DOHH2 (cell line): ENCODE results near the gene PRKCH.

Experiments
- EZH2phosphoT487 ChIP-seq: fragments of 200-600 bp; sonication (generic); IDR thresholded peaks from 2 replicates; pipeline ENCODE4 v1.6.1; 2017; ENCODE audit warnings: borderline replicate concordance, mild to moderate bottlenecking, antibody characterized with exemption, low read length, moderate library complexity, mixed read lengths
- TF ChIP-seq, protein P1 (sequence below): fragments of 200-600 bp; sonication (generic); IDR thresholded peaks from one replicate; pipeline ENCODE4 v1.5.1; 2014; ENCODE audit warnings: antibody characterized with exemption, mild to moderate bottlenecking, low read depth, low read length; ENCODE audit not compliant: poor library complexity, severe bottlenecking

DNA sequence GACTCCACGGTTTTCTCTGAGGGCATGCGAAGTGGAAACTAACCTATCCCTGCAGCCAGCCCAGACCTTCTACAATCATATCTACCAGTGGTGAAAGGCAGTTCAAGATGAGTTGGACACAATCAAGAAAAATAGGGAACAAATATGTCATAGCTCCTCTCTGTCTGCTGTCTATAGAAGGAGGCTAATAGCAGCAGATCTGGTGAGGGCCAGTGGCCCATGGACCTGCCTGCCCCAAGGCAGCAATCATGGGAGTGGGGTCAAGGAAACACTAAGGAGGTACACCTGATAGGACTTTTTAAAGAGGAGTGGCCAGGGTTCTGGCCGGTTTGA is 149.5 kb downstream of the PRKCH start:
- TF ChIP-seq, protein P1, sequence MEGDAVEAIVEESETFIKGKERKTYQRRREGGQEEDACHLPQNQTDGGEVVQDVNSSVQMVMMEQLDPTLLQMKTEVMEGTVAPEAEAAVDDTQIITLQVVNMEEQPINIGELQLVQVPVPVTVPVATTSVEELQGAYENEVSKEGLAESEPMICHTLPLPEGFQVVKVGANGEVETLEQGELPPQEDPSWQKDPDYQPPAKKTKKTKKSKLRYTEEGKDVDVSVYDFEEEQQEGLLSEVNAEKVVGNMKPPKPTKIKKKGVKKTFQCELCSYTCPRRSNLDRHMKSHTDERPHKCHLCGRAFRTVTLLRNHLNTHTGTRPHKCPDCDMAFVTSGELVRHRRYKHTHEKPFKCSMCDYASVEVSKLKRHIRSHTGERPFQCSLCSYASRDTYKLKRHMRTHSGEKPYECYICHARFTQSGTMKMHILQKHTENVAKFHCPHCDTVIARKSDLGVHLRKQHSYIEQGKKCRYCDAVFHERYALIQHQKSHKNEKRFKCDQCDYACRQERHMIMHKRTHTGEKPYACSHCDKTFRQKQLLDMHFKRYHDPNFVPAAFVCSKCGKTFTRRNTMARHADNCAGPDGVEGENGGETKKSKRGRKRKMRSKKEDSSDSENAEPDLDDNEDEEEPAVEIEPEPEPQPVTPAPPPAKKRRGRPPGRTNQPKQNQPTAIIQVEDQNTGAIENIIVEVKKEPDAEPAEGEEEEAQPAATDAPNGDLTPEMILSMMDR = no peak
- TF ChIP-seq EZH2phosphoT487 = no peak
